SK-N-SH (cell line): ENCODE data around the gene ARHGAP15. TPM values are rescaled to one million over a fixed set of nuclear protein-coding genes. Genes with fewer than 3 reads are reported as not detected.

Experiments used
- CTCF ChIA-PET: fragments of 300-600, 350-600 bp; formaldehyde crosslinking; extraction: SDS; loops from one replicate; lab custom pipeline; 2021; lab: Yijun Ruan, JAX
- POLR2A ChIA-PET: fragments of 350-600 bp; sonication (Branson Sonifier 250); formaldehyde crosslinking; extraction: SDS; loops from one replicate; lab custom pipeline; 2020; ENCODE audit warnings: antibody characterized with exemption, inconsistent platforms; lab: Yijun Ruan, JAX
- DNase-seq: peaks from one replicate; pipeline ENCODE4 v3.0.0; 2012
- H2AFZ ChIP-seq: fragments of 200-600 bp; sonication (generic); 2 replicates; pipeline ENCODE4 v1.8.1; 2016; ENCODE audit warnings: antibody characterized with exemption, mild to moderate bottlenecking, low read depth
- H3F3A ChIP-seq: fragments of 200-600 bp; sonication (generic); replicated peaks from 2 replicates; pipeline ENCODE3; 2016; ENCODE audit warnings: antibody characterized with exemption, mild to moderate bottlenecking; ENCODE audit not compliant: insufficient read depth
- H3K27ac ChIP-seq, 2 experiments: fragments of 200-500 bp in 1 of 2; fragments of 200-600 bp in 1 of 2; sonication (Bioruptor generic) in 1 of 2; sonication (generic), shearing (Covaris generic) in 1 of 2; 2 replicates each; pipeline versions ENCODE4 v1.5.1 to v1.6.1; 2014 to 2016; ENCODE audit warnings: low read depth in 2 of 2, inconsistent platforms in 1 of 2, low read length in 1 of 2, mild to moderate bottlenecking in 1 of 2, mixed read lengths in 1 of 2
- H3K27me3 ChIP-seq: fragments of 200-600 bp; sonication (generic), shearing (Covaris generic); 2 replicates; pipeline ENCODE4 v1.6.1; 2016; ENCODE audit warnings: mixed run types; ENCODE audit not compliant: insufficient read depth
- H3K36me3 ChIP-seq, 2 experiments: fragments of 200-500 bp in 1 of 2; fragments of 200-600 bp in 1 of 2; sonication (Bioruptor generic) in 1 of 2; sonication (generic) in 1 of 2; replicated peaks in 1 of 2; 2 replicates each; pipeline versions ENCODE3 to v1.5.1; 2014 to 2016; ENCODE audit warnings: low read length in 1 of 2, mild to moderate bottlenecking in 1 of 2; ENCODE audit not compliant: insufficient read depth in 2 of 2, control insufficient read depth in 1 of 2
- H3K4me1 ChIP-seq, 2 experiments: fragments of 200-500 bp in 1 of 2; fragments of 200-600 bp in 1 of 2; sonication (Bioruptor generic) in 1 of 2; sonication (generic), shearing (Covaris generic) in 1 of 2; 2 replicates each; pipeline versions ENCODE4 v1.5.1 to v1.6.1; 2014 to 2016; ENCODE audit warnings: low read depth in 1 of 2, low read length in 1 of 2, mixed run types in 1 of 2; ENCODE audit not compliant: insufficient read depth in 2 of 2, control insufficient read depth in 1 of 2
- H3K4me2 ChIP-seq: fragments of 200-600 bp; sonication (generic), shearing (Covaris generic); 2 replicates; pipeline ENCODE4 v1.6.1; 2017; ENCODE audit warnings: mixed run types
- H3K4me3 ChIP-seq, 2 experiments: fragments of 200-500 bp in 1 of 2; fragments of 200-600 bp in 1 of 2; sonication (Bioruptor generic) in 1 of 2; sonication (generic), shearing (Covaris generic) in 1 of 2; 2 replicates each; pipeline versions ENCODE4 v1.5.1 to v1.8.1; 2014 to 2016; ENCODE audit warnings: low read depth in 2 of 2, inconsistent platforms in 1 of 2, low read length in 1 of 2, mild to moderate bottlenecking in 1 of 2, mixed read lengths in 1 of 2, moderate library complexity in 1 of 2
- H3K79me2 ChIP-seq: fragments of 200-600 bp; sonication (generic); 2 replicates; pipeline ENCODE4 v1.8.1; 2017; ENCODE audit warnings: mild to moderate bottlenecking; ENCODE audit not compliant: insufficient read depth
- H3K9ac ChIP-seq: fragments of 200-600 bp; sonication (generic); 2 replicates; pipeline ENCODE4 v1.6.1; 2017; ENCODE audit warnings: mixed run types
- H3K9me2 ChIP-seq: fragments of 200-600 bp; sonication (generic); 2 replicates; pipeline ENCODE4 v1.6.1; 2017; ENCODE audit warnings: mixed run types
- H3K9me3 ChIP-seq: fragments of 200-600 bp; sonication (generic); 2 replicates; pipeline ENCODE4 v1.6.1; 2017; ENCODE audit warnings: mixed run types, mild to moderate bottlenecking, moderate library complexity
- H4K20me1 ChIP-seq: fragments of 200-600 bp; sonication (generic); 2 replicates; pipeline ENCODE4 v1.6.1; 2017; ENCODE audit warnings: mild to moderate bottlenecking, mixed run types; ENCODE audit not compliant: insufficient read depth
- ELF1 ChIP-seq: IDR thresholded peaks from 2 replicates; pipeline ENCODE4 v1.4.0; 2012
- FOXM1 ChIP-seq: IDR thresholded peaks from 2 replicates; pipeline ENCODE4 v1.4.0; 2012; ENCODE audit warnings: low read depth, mild to moderate bottlenecking
- GATA2 ChIP-seq: sonication (generic); formaldehyde crosslinking; IDR thresholded peaks from 2 replicates; pipeline ENCODE4 v1.5.0; 2020; ENCODE audit warnings: mild to moderate bottlenecking, missing genetic modification reagents
- NFIC ChIP-seq: IDR thresholded peaks from 2 replicates; pipeline ENCODE4 v1.4.0; 2012; ENCODE audit warnings: borderline replicate concordance
- RFX5 ChIP-seq: IDR thresholded peaks from 2 replicates; pipeline ENCODE4 v1.6.1; 2012; ENCODE audit warnings: mild to moderate bottlenecking, improper control_type of control experiment, low read length
- RXRA ChIP-seq: IDR thresholded peaks from 2 replicates; pipeline ENCODE4 v1.4.0; 2012; ENCODE audit warnings: low read depth, mild to moderate bottlenecking, borderline replicate concordance
- SMC3 ChIP-seq: IDR thresholded peaks from 2 replicates; pipeline ENCODE4 v1.6.1; 2012; ENCODE audit warnings: low read depth, low read length, improper control_type of control experiment
- TAF1 ChIP-seq: IDR thresholded peaks from 2 replicates; pipeline ENCODE4 v1.6.1; 2012; ENCODE audit warnings: low read depth, mild to moderate bottlenecking, low read length, moderate library complexity, borderline replicate concordance
- TEAD4 ChIP-seq: IDR thresholded peaks from 2 replicates; pipeline ENCODE4 v1.4.0; 2012; ENCODE audit warnings: mild to moderate bottlenecking, borderline replicate concordance; ENCODE audit not compliant: insufficient read depth
- USF1 ChIP-seq: IDR thresholded peaks from 2 replicates; pipeline ENCODE4 v1.4.0; 2012; ENCODE audit warnings: low read depth, borderline replicate concordance
- ZBTB33 ChIP-seq: IDR thresholded peaks from 2 replicates; pipeline ENCODE4 v1.4.0; 2012; ENCODE audit warnings: low read depth, borderline replicate concordance
- WGBS: methylation state at CpG from one replicate; pipeline ENCODE4 v1.1.6; 2017; ENCODE audit warnings: low lambda C conversion rate; 5-methylcytosine and 5-hydroxymethylcytosine counted together
- polyA plus RNA-seq, 3 experiments: library from polyadenylated mRNA; depleted of rRNA; stranded (reverse); fragments of >200 nt; gene quantifications; 2 replicates each; pipeline ENCODE4 v1.2.3, GENCODE V29; 2012

The ARHGAP15 gene
- polyA plus RNA-seq, 1 of the 3 experiments (the other 2 are of a cell fraction) = not detected

GRCh38 chr2:143399631-143400069, 270.4 kb downstream of the ARHGAP15 start:
- Histone ChIP-seq H2AFZ (no peak overlapping the region), H3K79me2 (no peaks in the 10 kb centered on the region), H3K9me2 (no peaks in the 10 kb centered on the region), H3K36me3 (no peaks in the 10 kb centered on the region), H3K27me3 (no peaks in the 10 kb centered on the region), H3K4me3 (no peak overlapping the region), H3K4me2 (no peak overlapping the region), H3K9me3 (no peaks in the 10 kb centered on the region), H3K9ac (no peak overlapping the region), H3K27ac (no peak overlapping the region), H3K4me1 (peaks cover 2 to 12% of the 10 kb centered on the region in 2 experiments; a peak in 3 of 4 replicates), H3F3A (peaks cover 4% of the 10 kb centered on the region), H4K20me1 (no peaks in the 10 kb centered on the region)
- no peak for DNase-seq
- TF ChIP-seq ELF1 (no peak), NFIC (no peak), USF1 (no peak), GATA2 (CRISPR knock-in tag) (no peak)
- ChIA-PET POLR2A (no interaction called here), CTCF (no interaction called here)
- 20% methylated on average over 2 of the region's 2 CpGs for WGBS

- no peak overlapping the region for H3K9ac ChIP-seq
- no peak overlapping the region for H3K4me3 ChIP-seq
- H4K20me1 ChIP-seq = no peaks in the 10 kb centered on the region
- H3K27me3 ChIP-seq = no peaks in the 10 kb centered on the region
- 0 out of 2 replicates have a peak, but pooled peaks cover 3% of the 10 kb centered on the region for H3K9me2 ChIP-seq
- no peak overlapping the region for H3K27ac ChIP-seq
- DNase-seq = no peak
- H3K36me3 ChIP-seq = no peaks in the 10 kb centered on the region
- no peak overlapping the region for H3K4me2 ChIP-seq
- H3K9me3 ChIP-seq = no peaks in the 10 kb centered on the region
- CTCF ChIA-PET = no interaction called here
- TF ChIP-seq FOXM1 = no peak
- TF ChIP-seq TEAD4 = no peak
- no peak for TF ChIP-seq SMC3
- TF ChIP-seq RFX5 = no peak
- no peak for TF ChIP-seq RXRA
- no peak for TF ChIP-seq ZBTB33
- TF ChIP-seq TAF1 = no peak
- TF ChIP-seq, all 33 proteins: peak for 0
- Histone ChIP-seq H3K4me1 (peaks cover 2 to 12% of the 10 kb centered on the region in 2 experiments; a peak in 3 of 4 replicates), H3F3A (peaks cover 4% of the 10 kb centered on the region), H3K79me2 (no peaks in the 10 kb centered on the region), H2AFZ (no peak overlapping the region)
- POLR2A ChIA-PET = no interaction called here
- 78% methylated on average over 2 of the region's 2 CpGs for WGBS
Measured at GRCh38 chr2:143401861-143402260, 272.6 kb downstream of the ARHGAP15 start.
